Natural killer cell (primary cell): Measurements from ENCODE around the gene KIAA0232. TPM values are rescaled to one million over a fixed set of nuclear protein-coding genes. Genes with fewer than 3 reads are reported as not detected.

ENCODE experiments used
- ATAC-seq, 3 donors: fragments of 150-1000 bp in 2 of 3; fragments of 200-7000 bp in 1 of 3; cut with Tn5 transposase; 1 replicate in 1 of 3; 2 replicates in 2 of 3; pipeline ENCODE4 v1.10.0; 2021; ENCODE audit warnings: mild to moderate bottlenecking in 2 of 3, moderate library complexity in 2 of 3
- DNase-seq, 2 donors: peaks; one replicate each; pipeline versions ENCODE4 v3.0.0 to v3.0.0-alpha.2; 2013 to 2021; ENCODE audit warnings: mixed read lengths in 1 of 2
- H3K27ac ChIP-seq: one replicate; pipeline ENCODE4 v1.5.1; 2013; ENCODE audit warnings: mild to moderate bottlenecking, low read length
- H3K27me3 ChIP-seq: one replicate; pipeline ENCODE4 v1.6.1; 2013; ENCODE audit warnings: low read length; ENCODE audit not compliant: control insufficient read depth, insufficient read depth
- H3K36me3 ChIP-seq: one replicate; pipeline ENCODE4 v1.6.1; 2013; ENCODE audit warnings: low read length; ENCODE audit not compliant: control insufficient read depth, insufficient read depth
- H3K4me1 ChIP-seq: one replicate; pipeline ENCODE4 v1.6.1; 2013; ENCODE audit warnings: low read length; ENCODE audit not compliant: control insufficient read depth, insufficient read depth
- H3K4me3 ChIP-seq: one replicate; pipeline ENCODE4 v1.5.1; 2013; ENCODE audit warnings: low read length
- H3K9me3 ChIP-seq: one replicate; pipeline ENCODE4 v1.6.1; 2013; ENCODE audit warnings: low read length; ENCODE audit not compliant: control insufficient read depth, insufficient read depth
- H3K27ac Mint-ChIP-seq, 2 donors: one replicate each; pipeline ENCODE4 v1.8.0; 2022; ENCODE audit warnings: mild to moderate bottlenecking in 2 of 2, mixed read lengths in 2 of 2, moderate library complexity in 1 of 2
- H3K27me3 Mint-ChIP-seq, 2 donors: one replicate each; pipeline ENCODE4 v1.8.0; 2022; ENCODE audit warnings: low read depth in 2 of 2, mixed read lengths in 2 of 2
- H3K36me3 Mint-ChIP-seq: one replicate; pipeline ENCODE4 v1.8.0; 2022; ENCODE audit warnings: mixed read lengths
- H3K4me1 Mint-ChIP-seq, 2 donors: one replicate each; pipeline ENCODE4 v1.8.0; 2022; ENCODE audit warnings: mixed read lengths in 2 of 2
- H3K4me3 Mint-ChIP-seq: one replicate; pipeline ENCODE4 v1.8.0; 2022; ENCODE audit warnings: mild to moderate bottlenecking, moderate library complexity, mixed read lengths
- H3K9me3 Mint-ChIP-seq, 2 donors: one replicate each; pipeline ENCODE4 v1.8.0; 2022; ENCODE audit warnings: mixed read lengths in 2 of 2
- CTCF ChIP-seq: fragments of 200-600 bp; IDR thresholded peaks from one replicate; pipeline ENCODE4 v1.8.0; 2022; ENCODE audit warnings: antibody characterized with exemption
- WGBS: methylation state at CpG from one replicate; pipeline ENCODE4 v1.1.7; 2013; ENCODE audit warnings: missing lambda C conversion rate; ENCODE audit not compliant: insufficient coverage; 5-methylcytosine and 5-hydroxymethylcytosine counted together
- intact Hi-C: fragments of 100-400 bp; cut with micrococcal nuclease; formaldehyde crosslinking; loops from one replicate; pipeline ENCODE4 v1.14.2; 2022
- total RNA-seq, 4 donors: library from RNA; stranded (reverse); fragments of 120-200 nt in 1 of 4; gene quantifications; one replicate each; pipeline versions ENCODE4 v1.2.3 to v1.2.4, GENCODE V29; 2013 to 2022

The KIAA0232 gene, protein sequence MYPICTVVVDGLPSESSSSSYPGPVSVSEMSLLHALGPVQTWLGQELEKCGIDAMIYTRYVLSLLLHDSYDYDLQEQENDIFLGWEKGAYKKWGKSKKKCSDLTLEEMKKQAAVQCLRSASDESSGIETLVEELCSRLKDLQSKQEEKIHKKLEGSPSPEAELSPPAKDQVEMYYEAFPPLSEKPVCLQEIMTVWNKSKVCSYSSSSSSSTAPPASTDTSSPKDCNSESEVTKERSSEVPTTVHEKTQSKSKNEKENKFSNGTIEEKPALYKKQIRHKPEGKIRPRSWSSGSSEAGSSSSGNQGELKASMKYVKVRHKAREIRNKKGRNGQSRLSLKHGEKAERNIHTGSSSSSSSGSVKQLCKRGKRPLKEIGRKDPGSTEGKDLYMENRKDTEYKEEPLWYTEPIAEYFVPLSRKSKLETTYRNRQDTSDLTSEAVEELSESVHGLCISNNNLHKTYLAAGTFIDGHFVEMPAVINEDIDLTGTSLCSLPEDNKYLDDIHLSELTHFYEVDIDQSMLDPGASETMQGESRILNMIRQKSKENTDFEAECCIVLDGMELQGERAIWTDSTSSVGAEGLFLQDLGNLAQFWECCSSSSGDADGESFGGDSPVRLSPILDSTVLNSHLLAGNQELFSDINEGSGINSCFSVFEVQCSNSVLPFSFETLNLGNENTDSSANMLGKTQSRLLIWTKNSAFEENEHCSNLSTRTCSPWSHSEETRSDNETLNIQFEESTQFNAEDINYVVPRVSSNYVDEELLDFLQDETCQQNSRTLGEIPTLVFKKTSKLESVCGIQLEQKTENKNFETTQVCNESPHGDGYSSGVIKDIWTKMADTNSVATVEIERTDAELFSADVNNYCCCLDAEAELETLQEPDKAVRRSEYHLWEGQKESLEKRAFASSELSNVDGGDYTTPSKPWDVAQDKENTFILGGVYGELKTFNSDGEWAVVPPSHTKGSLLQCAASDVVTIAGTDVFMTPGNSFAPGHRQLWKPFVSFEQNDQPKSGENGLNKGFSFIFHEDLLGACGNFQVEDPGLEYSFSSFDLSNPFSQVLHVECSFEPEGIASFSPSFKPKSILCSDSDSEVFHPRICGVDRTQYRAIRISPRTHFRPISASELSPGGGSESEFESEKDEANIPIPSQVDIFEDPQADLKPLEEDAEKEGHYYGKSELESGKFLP (N-terminal part only)
- total RNA-seq: 10 to 100 TPM; 24.7 to 30.3 (median 28.6) TPM
- total RNA-seq (2013): 20.4 TPM

DNA sequence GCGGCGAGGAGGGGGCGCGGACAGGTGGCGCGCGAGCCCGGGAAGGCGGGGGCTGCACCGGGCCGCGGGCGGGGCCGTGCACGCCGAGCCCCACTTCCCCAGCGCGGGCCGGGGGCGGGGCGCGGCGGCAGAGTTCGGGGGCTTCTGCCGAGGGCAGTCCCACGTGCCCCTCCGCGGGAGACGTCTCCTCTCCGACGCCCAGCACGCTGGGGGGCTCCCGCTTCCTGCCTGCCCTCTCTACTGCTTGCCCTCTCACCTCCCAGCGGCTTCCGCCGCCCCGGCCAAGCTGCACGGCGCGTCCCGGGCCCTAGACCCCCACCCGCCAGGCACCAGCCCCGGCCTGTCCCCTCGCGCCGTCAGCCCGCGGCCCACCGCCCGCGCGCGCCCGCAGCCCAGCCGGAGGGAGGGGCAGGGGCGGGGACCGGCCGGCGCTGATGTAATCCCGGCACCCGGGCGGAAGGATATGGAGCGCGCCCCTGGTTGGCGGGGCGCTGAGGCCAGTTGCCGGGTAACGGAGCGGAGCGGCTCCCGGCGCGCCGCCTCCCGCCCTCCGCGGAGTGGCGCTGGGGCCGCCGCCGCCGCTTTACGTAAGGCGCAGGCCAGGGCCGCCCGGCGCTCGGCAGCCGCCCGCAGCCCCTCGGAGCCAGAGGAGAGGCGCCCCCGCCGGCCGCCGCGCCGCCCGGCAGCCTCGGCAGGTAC is at the start of gene KIAA0232:
Gene KIAA0232 (plus strand): TSS at position 581 of the 699 bp plus-strand sequence. CDS start 41,727 bp downstream, outside the sequence.
- Mint-ChIP-seq H3K36me3 (no peaks in the 10 kb centered on the region), H3K4me1 (peaks cover 54 to 57% of the 10 kb centered on the region in 2 donors), H3K9me3 (no peaks in the 10 kb centered on the region), H3K27ac (peak within 1 kb of the TSS; percentile 84 to 88), H3K4me3 (peak within 1 kb of the TSS; percentile 90), H3K27me3 (no peaks in the 10 kb centered on the region)
- Histone ChIP-seq H3K9me3 (no peaks in the 10 kb centered on the region), H3K36me3 (no peaks in the 10 kb centered on the region), H3K27me3 (no peaks in the 10 kb centered on the region), H3K4me3 (peak within 1 kb of the TSS; percentile 74), H3K27ac (peak within 1 kb of the TSS; percentile 97), H3K4me1 (peaks cover 31% of the 10 kb centered on the region)
- peak; percentile 67 to 86 (median 75) for ATAC-seq
- intact Hi-C loops: loop anchor here (2.0 to 5.0 kb wide), 3 partner anchors 65 to 287 kb away; partner anchors contain the start of genes BLOC1S4 and GRPEL1
- DNase-seq: peak; percentile 88 to 95
- TF ChIP-seq CTCF: no peak
- under 1% methylated on average over 100 of the region's 100 CpGs for WGBS

DNA sequence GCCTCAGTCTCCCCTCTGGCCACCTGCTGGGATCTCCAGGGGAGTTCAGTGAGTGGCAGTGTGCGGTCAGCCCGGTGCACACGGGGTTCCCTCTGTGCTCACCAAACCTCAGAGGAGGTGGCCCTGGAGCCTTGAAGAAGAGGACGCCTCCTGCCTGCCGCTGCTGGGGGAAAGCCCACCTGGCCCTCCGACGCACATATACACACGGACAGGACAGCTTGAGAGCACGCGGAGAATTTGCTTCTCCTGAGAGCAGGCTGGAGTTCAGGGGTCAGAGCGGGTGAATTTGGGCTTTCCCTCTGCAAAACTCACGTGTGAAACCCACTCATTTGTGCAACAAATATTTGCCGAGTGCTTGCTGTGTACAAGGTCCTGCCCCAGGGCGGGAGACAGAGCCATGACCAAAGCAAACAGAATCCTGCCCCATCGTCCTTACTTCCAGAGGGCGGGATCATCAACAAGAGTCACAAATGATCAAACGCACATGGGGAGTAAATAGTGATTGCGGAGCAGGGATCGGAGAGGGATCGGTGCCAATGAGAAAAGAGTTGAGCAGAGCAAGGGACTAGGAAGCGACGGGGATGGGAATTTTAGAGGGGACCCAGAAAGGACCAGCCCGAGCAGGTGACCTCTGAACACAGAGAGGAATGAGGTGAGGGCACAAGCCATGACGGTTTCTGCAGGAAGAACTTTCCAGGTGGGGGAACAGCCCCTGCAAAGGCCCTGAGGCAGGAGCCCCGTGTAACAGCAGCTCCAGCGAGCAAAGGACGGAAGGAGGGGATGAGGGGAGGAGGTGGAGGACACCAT is 49.0 kb upstream of the KIAA0232 start:
- ATAC-seq: no peak
- no peaks in the 10 kb centered on the region for H3K36me3 Mint-ChIP-seq

More for the DNA sequence above, 49.0 kb upstream of the KIAA0232 start:
- no peaks in the 10 kb centered on the region for H3K9me3 ChIP-seq
- no peak overlapping the region for H3K4me3 Mint-ChIP-seq
- no peaks in the 10 kb centered on the region for H3K4me1 ChIP-seq
- H3K9me3 Mint-ChIP-seq: no peaks in the 10 kb centered on the region
- intact Hi-C loops: no loop called here
- no peak for TF ChIP-seq CTCF
- H3K27me3 ChIP-seq: no peaks in the 10 kb centered on the region
- H3K36me3 ChIP-seq: no peaks in the 10 kb centered on the region
- H3K4me3 ChIP-seq: no peak overlapping the region
- H3K27ac ChIP-seq: no peak overlapping the region
- peaks cover 7 to 15% of the 10 kb centered on the region in 2 donors for H3K27me3 Mint-ChIP-seq
- WGBS: 91% methylated on average over 27 of the region's 27 CpGs
- H3K27ac Mint-ChIP-seq: no peak overlapping the region
- DNase-seq: no peak
- H3K4me1 Mint-ChIP-seq: no peaks in the 10 kb centered on the region
